Measurements from ENCODE around the gene CCDC188. TPM values are rescaled to one million over a fixed set of nuclear protein-coding genes. Genes with fewer than 3 reads are reported as not detected.

Gene CCDC188
- total and polyA plus RNA-seq, 2 of the 4 experiments (the other 2 are of a cell fraction) = 0.10 TPM; not detected in 1

- peaks cover 28% of the 10 kb centered on the region for H3K27me3 ChIP-seq (ENCODE audit: control insufficient read depth, insufficient read depth, low read length)
- no peaks in the 10 kb centered on the region for H3K79me1 ChIP-seq (ENCODE audit: low read depth in 1 of 2, low read length in 2 of 2)
- H2BK120ac ChIP-seq (ENCODE audit: low read depth, low read length) = no peak overlapping the region
- DNase-seq (no peak), ATAC-seq (ENCODE audit: low read depth) (no peak)
- BruUV-seq (replicated peaks) = no TSS peak
- TF ChIP-seq BHLHE40 (IDR thresholded peaks at IDR 0.05; ENCODE audit: low read depth, low read length) (no peak), RFX5 (IDR thresholded peaks at IDR 0.05; ENCODE audit: low read depth, low read length) (no peak), SMC3 (IDR thresholded peaks at IDR 0.05; ENCODE audit: low read depth, low read length) (no peak), USF2 (IDR thresholded peaks at IDR 0.05; ENCODE audit: low read depth, low read length) (no peak), ELK1 (IDR thresholded peaks at IDR 0.05; ENCODE audit: borderline replicate concordance, low read depth, low read length) (no peak), NFE2L2 (IDR thresholded peaks at IDR 0.05; ENCODE audit: low read depth, low read length) (no peak)
- no peak overlapping the region for H2AK5ac ChIP-seq (ENCODE audit: low read depth, low read length)
- H3K14ac ChIP-seq (replicated peaks; ENCODE audit: low read depth, low read length) = no peak overlapping the region
- ChIA-PET POLR2A (ENCODE audit: unreplicated experiment) (no interaction called here), CTCF (no interaction called here)
- H3K4me1 ChIP-seq (ENCODE audit: control insufficient read depth, insufficient read depth, low read length) = no peaks in the 10 kb centered on the region
- H4K91ac ChIP-seq (ENCODE audit: insufficient read depth, low read depth, low read length) = no peak overlapping the region
- H3K18ac ChIP-seq (ENCODE audit: low read depth, low read length) = no peak overlapping the region
- no peaks in the 10 kb centered on the region for H3K36me3 ChIP-seq (ENCODE audit: control insufficient read depth, insufficient read depth, low read length)
- no peak overlapping the region for H2BK5ac ChIP-seq (ENCODE audit: low read depth, low read length, poor library complexity, severe bottlenecking)
- H2BK20ac ChIP-seq (ENCODE audit: low read depth, low read length) = no peak overlapping the region
- H3K9ac ChIP-seq (ENCODE audit: low read depth, low read length) = no peak overlapping the region
- no peak overlapping the region for H2AFZ ChIP-seq (replicated peaks; ENCODE audit: low read length, poor library complexity)
- no peak overlapping the region for H3K23ac ChIP-seq (ENCODE audit: low read depth, low read length)
- H4K20me1 ChIP-seq (ENCODE audit: insufficient read depth, low read length) = no peaks in the 10 kb centered on the region
- intact Hi-C loops (cut with micrococcal nuclease) (no loop called here), dilution Hi-C loops (cut with HindIII; ENCODE audit: low sequenced_read_pairs, unreplicated experiment) (no loop called here), in situ Hi-C loops (cut with MboI; ENCODE audit: low sequenced_read_pairs) (no loop called here)
- H4K8ac ChIP-seq (ENCODE audit: low read depth in 2 of 2, low read length in 2 of 2) = no peak overlapping the region
- H3K4ac ChIP-seq (ENCODE audit: low read depth, low read length) = no peak overlapping the region
- no peak overlapping the region for H3K4me2 ChIP-seq (ENCODE audit: low read depth, low read length)
- H3K27ac ChIP-seq (ENCODE audit: insufficient read depth, low read length) = no peak overlapping the region
- 62% methylated on average over 5 of the region's 8 CpGs; no CpG with 5 or more reads in 1 of the 2 experiments for WGBS, 2 experiments (ENCODE audit: extremely low coverage in 2 of 2, insufficient read length in 1 of 2)
- H3K4me3 ChIP-seq (ENCODE audit: insufficient read depth, low read depth, low read length) = no peak overlapping the region
- H3K56ac ChIP-seq (ENCODE audit: extremely low read depth, insufficient read depth, low read length) = no peak overlapping the region
- no peak overlapping the region for H2BK15ac ChIP-seq (ENCODE audit: low read depth, low read length)
- peak overlapping the region; percentile 13 for H2AK9ac ChIP-seq (replicated peaks; ENCODE audit: low read depth, low read length, poor library complexity)
- no peaks in the 10 kb centered on the region for H3K9me3 ChIP-seq (ENCODE audit: control insufficient read depth, insufficient read depth, low read length)
- H4K5ac ChIP-seq (ENCODE audit: low read depth, low read length) = no peak overlapping the region
- H3K9me1 ChIP-seq (ENCODE audit: insufficient read depth, low read length) = no peaks in the 10 kb centered on the region
These were observed 40.9 kb upstream of the CCDC188 start for GRCh38 chr22:20191803-20192202.
